ENCODE measurements around the gene ST14.
"Not testable (repeated sequence)": the region's sequence is repeated elsewhere in the genome, so short reads cannot be mapped to it uniquely, and the experiment has no call there.

ST14 gene

DNA sequence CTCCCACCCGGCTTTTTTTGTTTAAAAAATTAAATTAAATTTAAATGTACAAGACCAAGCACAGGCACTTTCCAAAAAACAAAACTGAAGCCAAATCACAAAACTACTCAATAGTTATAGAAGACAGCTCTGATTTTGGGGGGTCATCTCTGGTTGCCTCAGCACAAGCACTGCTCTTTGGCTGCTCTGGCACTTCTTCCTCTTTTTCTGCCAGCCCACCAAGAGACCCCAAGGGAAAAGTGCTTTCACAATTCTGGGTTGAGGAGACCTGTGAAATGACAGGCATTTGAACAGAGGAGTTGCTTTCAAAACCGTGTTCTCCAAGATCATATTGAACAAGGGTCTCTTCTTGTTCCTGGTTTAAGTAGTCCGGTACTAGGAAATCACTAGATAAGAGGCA lies 74.3 kb downstream of the ST14 start:
- DNase-seq (ENCODE audit: low read depth in 2 of 2): not testable (repeated sequence)

DNA sequence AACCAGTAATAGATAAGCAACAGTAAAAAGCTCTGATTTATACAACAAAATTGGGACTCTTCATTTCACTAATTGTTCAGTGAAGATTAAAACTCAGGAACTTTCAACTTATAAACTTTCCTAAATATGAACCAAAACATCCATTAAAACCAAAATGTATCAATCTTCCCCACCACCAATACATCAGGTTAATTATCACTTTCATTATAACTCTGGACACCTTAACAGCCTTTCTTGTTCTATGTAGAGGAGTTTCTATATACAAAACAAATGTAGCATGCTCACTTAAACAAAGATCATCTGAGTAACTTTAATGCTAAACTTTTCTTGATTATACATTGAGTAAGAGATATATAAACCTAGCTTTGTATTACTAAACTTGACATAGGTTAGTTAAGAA lies 74.7 kb downstream of the ST14 start:
- no peak for DNase-seq (ENCODE audit: low read depth in 2 of 2)

DNA sequence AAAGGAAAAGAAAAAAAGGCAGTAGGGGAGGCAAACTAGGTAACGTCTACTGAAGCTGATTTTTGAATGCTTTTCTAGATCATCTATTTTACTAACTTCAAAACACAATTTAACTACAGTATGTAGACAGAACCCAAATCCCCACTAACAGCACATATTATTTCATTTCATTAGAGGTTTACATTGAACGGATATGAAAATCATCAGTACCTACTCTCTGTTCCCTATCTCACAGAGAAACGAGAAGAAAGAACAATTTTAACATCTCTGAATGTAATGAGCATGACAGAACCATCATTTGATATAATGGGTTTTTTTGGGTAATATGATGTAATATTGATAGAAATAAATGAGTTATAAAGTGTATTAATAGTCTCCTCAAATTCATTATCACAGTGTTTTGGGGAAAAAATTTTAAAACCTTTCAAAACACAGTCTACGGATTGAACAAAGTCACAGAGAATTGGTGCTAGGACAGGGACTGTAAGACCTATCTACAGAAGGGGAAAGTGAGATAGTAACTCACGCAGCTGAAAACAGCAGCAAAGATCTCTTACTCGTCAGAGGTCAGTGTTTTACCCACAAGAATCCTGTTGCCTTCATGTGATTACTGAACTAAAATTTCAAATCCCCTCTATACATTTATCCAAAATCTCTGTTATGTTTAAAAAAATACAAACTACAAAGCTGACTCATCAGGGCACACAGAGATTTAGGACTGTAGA lies 77.9 kb downstream of the ST14 start:
- no peak for DNase-seq (ENCODE audit: low read depth in 2 of 2)

DNA sequence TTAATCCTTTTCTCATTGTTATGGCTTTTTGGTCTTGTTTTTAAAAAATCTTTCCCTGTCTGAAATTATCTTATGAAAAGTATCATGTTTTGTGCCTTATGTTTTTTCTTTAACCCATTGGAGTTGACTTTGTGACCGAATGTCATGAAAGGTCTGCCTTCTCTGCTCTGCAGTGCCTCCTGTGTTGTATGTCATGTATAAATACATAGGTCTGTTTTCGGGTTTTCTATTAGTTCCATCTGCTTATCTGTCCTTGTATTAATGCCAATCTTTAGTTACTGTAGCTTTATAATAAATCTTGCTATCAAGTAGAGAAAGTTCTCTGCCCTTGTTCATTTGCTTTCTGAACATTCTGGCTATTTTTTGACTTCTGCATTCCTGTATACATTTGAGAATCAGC lies 82.1 kb downstream of the ST14 start:
- DNase-seq (ENCODE audit: low read depth in 2 of 2): no peak

DNA sequence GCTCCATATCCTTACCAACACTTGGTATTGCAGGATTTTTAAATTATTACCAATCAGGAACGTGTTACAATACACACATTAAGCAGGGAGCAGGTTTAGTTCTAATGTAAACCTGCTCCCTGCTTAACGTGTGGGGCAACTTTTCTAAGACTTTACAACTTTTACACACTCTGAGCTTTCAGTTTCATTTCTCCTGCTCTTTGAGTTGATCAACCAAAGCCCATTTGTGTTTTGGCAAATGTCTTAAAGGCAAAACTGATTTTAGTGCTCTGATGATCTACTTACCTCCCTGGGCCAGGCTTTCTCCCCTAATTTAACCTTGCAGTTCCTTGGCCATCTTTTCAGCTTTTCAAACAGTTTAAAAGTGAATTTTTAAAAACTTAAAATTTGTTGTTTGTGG lies 84.2 kb downstream of the ST14 start:
- no peak for DNase-seq (ENCODE audit: low read depth in 2 of 2)

DNA sequence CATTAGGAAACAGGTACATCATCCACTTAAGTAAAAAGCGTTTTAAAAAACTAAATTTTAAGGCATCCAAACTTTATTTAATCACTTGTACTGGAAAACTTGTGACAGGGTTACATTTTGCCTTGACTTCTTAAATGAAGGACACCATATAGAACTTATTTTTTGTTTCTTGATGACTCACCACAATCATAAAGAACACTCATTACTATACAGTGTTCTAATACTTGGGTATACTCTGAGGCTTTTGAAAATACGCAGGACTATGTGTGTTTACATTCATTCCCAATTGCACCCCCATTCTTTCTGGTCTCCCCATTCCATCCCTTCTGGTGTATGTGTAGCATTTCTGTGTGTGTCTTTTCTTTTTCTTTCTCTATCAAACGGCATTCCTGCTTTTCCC lies 85.3 kb downstream of the ST14 start:
- DNase-seq (ENCODE audit: low read depth in 2 of 2): no peak

DNA sequence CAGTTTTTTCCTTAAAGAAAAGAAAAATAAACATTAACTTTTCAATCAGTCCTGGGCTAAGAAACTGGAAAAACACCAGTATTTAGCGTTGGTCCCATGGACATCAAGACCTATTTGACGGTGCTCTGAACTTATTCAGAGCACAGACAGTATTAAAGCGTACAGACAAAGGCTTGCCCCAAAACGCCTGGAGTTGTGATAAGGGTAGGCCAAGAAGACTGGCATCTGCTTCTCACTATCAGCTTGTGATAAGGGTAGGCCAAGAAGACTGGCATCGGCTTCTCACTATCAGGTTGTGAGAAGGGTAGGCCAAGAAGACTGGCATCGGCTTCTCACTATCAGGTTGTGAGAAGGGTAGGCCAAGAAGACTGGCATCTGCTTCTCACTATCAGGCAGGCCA lies 85.8 kb downstream of the ST14 start:
- DNase-seq (ENCODE audit: low read depth in 2 of 2): not testable (repeated sequence)

DNA sequence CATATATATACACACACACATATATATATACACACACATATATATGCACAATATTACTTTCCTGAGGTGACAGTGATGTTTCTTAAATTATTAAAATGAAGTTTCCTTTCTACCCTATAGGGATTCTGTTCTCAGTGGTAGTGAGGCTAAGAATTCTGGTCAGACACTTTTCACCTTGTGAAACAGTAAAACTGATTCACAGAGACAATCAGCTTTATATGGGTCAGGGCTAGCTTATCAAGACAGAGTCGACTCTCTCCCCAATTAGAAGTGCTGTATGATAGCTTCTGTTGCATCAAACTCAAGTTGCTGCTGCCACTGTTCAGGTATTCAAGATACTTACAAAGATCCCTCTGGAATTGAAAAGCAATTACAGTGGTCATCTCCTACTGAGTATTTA lies 86.7 kb downstream of the ST14 start:
- DNase-seq (ENCODE audit: low read depth in 2 of 2): no peak

DNA sequence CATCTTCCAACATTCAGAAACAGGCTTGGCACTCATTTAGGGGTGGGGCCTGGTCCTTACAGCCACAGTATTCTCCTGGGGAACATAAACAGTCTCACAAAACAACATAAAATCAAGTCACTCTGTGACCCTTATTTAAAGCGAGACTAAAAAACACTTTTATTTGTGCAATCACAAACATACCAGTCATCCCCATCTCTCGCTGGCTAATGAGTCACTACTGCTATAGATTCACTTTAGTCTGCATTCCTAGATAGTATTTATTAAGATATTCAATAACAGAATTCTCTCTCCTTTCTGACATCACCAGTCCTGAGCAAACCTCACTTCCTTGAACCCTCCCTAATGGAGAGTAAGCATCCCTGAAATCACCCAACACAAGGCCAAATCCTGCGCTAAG lies 87.2 kb downstream of the ST14 start:
- no peak for DNase-seq (ENCODE audit: low read depth in 2 of 2)

DNA sequence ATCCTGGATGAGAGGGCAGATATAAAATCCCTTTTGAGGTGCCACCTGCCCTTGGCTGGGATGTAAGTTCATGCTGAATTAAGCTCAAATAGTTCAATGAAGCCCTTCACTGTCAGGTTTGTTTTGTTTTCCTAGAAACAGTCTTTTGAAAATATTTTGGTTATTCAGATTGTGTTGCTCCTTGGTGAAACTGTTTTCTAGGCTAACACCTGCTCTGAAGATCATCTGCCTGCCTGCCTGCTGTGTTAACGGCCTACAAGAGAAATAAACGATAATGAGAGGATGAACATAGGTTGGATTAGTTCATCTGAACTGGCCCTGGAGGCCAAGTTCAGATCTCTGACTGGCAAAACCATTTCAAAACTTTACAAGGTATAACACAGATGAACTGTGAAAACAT lies 87.7 kb downstream of the ST14 start:
- no peak for DNase-seq (ENCODE audit: low read depth in 2 of 2)

DNA sequence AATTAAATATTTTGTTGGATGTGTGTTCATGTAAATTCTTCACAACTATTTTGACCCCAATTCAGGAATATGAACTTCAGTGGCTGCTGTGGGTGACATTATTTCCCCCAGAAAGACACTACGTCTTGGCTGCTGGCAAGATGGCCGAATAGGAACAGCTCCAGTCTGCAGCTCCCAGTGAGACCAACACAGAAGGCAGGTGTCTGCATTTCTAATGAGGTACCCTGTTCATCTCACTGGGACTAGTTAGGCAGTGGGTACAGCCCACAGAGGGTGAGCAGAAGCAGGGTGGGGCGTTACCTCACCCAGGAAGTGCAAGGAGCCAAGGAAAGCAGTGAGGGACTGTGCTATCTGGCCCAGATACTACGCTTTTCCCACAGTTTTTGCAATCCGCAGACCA lies 89.8 kb downstream of the ST14 start:
- DNase-seq (ENCODE audit: low read depth in 2 of 2): no peak

DNA sequence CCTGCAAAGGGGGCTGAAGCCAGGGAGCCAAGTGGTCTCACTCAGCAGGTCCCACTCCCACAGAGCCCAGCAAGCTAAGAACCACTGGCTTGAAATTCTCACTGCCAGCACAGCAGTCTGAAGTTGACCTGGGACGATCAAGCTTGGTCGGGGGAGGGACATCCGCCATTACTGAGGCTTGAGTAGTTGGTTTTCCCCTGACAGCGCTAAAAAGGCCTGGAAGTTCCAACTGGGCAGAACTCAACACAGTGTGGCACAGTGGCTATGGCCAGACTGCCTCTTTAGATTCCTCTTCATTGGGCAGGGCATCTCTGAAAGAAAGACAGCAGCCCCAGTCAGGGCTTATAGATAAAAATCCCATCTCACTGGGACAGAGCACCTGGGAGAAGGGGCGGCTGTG lies 90.3 kb downstream of the ST14 start:
- DNase-seq (ENCODE audit: low read depth in 2 of 2): not testable (repeated sequence)

DNA sequence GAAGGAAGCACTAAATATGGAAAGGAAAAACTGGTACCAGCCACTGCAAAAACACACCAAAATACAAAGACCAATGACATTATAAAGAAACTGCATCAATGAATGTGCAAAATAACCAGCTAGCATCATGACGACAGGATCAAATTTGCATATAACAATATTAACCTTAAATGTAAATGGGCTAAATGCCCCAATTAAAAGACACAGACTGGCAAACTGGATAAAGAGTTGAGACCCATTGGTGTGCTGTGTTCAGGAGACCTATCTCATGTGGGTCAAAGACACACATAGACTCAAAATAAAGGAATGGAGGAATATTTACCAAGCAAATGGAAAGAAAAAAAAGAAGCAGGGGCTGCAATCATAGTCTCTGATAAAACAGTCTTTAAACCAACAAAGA lies 92.2 kb downstream of the ST14 start:
- not testable (repeated sequence) for DNase-seq (ENCODE audit: low read depth in 2 of 2)

Measured in stimulated activated CD8-positive, alpha-beta memory T cell treated with anti-CD3 and anti-CD28 coated beads, Interleukin-15, amount 100 ng/mL, for 4 hours (primary cell).